Suprapubic skin (tissue), 4 donors: ENCODE data around the gene SPOCK3. TPM values are rescaled to one million over a fixed set of nuclear protein-coding genes. Genes with fewer than 3 reads are reported as not detected.

ENCODE experiments used
- DNase-seq, 2 donors: peaks; one replicate each; pipeline ENCODE4 v3.0.0-alpha.2; 2019; ENCODE audit warnings: low spot score in 2 of 2
- H3K27ac ChIP-seq: fragments of 200-600 bp; sonication (generic); one replicate; pipeline ENCODE4 v1.5.1; 2019
- H3K27me3 ChIP-seq: fragments of 200-600 bp; sonication (generic); one replicate; pipeline ENCODE4 v1.5.1; 2019
- H3K36me3 ChIP-seq: fragments of 200-600 bp; sonication (generic); one replicate; pipeline ENCODE4 v1.5.1; 2019
- H3K4me1 ChIP-seq: fragments of 200-600 bp; sonication (generic); one replicate; pipeline ENCODE4 v1.5.1; 2019
- H3K4me3 ChIP-seq: fragments of 200-600 bp; sonication (generic); one replicate; pipeline ENCODE4 v1.5.1; 2019; ENCODE audit warnings: mild to moderate bottlenecking
- H3K9me3 ChIP-seq: fragments of 200-600 bp; sonication (generic); one replicate; pipeline ENCODE4 v1.5.1; 2019
- CTCF ChIP-seq, 2 donors: fragments of 200-600 bp in 1 of 2; fragments of 450-650 bp in 1 of 2; sonication (generic) in 1 of 2; IDR thresholded peaks; one replicate each; pipeline ENCODE4 v1.5.1; 2016 to 2019; ENCODE audit warnings: antibody characterized with exemption in 2 of 2, mild to moderate bottlenecking in 1 of 2, moderate library complexity in 1 of 2
- EP300 ChIP-seq: sonication (generic); formaldehyde crosslinking; IDR thresholded peaks from one replicate; pipeline ENCODE4 v1.6.1; 2017; ENCODE audit warnings: antibody characterized with exemption
- POLR2A ChIP-seq, 2 donors: fragments of 450-650 bp; IDR thresholded peaks; one replicate each; pipeline ENCODE4 v1.6.1; 2017; ENCODE audit warnings: antibody characterized with exemption in 2 of 2, mild to moderate bottlenecking in 2 of 2, moderate library complexity in 2 of 2
- POLR2AphosphoS5 ChIP-seq, 3 donors: sonication (generic); formaldehyde crosslinking; IDR thresholded peaks; one replicate each; pipeline ENCODE4 v1.6.1; 2017; ENCODE audit warnings: antibody characterized with exemption in 3 of 3
- WGBS: methylation state at CpG from one replicate; pipeline ENCODE4 v1.1.5; 2018; 5-methylcytosine and 5-hydroxymethylcytosine counted together
- total RNA-seq, 4 donors: library from RNA; depleted of rRNA; stranded (reverse); fragments of >200 nt; gene quantifications; one replicate each; pipeline ENCODE4 v1.1.0, GENCODE V29; 2016

Gene SPOCK3
- total RNA-seq, 4 donors from 2014 or later: not detected

GRCh38 chr4:166823126-166823525 is 411.2 kb downstream of the SPOCK3 start:
- 79% methylated on average over 1 of the region's 1 CpG for WGBS
- Histone ChIP-seq H3K4me3 (no peak overlapping the region), H3K4me1 (no peaks in the 10 kb centered on the region), H3K9me3 (peaks cover 6% of the 10 kb centered on the region), H3K27ac (no peak overlapping the region), H3K27me3 (no peaks in the 10 kb centered on the region), H3K36me3 (no peaks in the 10 kb centered on the region)
- TF ChIP-seq EP300 (no peak), POLR2AphosphoS5 (IDR thresholded peaks at IDR 0.05) (no peak), CTCF (IDR thresholded peaks at IDR 0.05) (no peak), POLR2A (IDR thresholded peaks at IDR 0.05) (no peak)
- DNase-seq: no peak

GRCh38 chr4:166822386-166822785 is 411.9 kb downstream of the SPOCK3 start:
- H3K36me3 ChIP-seq: no peaks in the 10 kb centered on the region
- DNase-seq: no peak
- no peak for TF ChIP-seq EP300
- TF ChIP-seq POLR2AphosphoS5 (IDR thresholded peaks at IDR 0.05): no peak
- no peak for TF ChIP-seq CTCF (IDR thresholded peaks at IDR 0.05)
- TF ChIP-seq POLR2A (IDR thresholded peaks at IDR 0.05): no peak
- WGBS: 91% methylated on average over 4 of the region's 4 CpGs
- H3K27me3 ChIP-seq: no peaks in the 10 kb centered on the region
- no peak overlapping the region for H3K27ac ChIP-seq
- H3K9me3 ChIP-seq: peaks cover 6% of the 10 kb centered on the region
- no peak overlapping the region for H3K4me3 ChIP-seq
- no peaks in the 10 kb centered on the region for H3K4me1 ChIP-seq

- DNase-seq: no peak
- Histone ChIP-seq H3K4me1 (no peaks in the 10 kb centered on the region), H3K36me3 (no peaks in the 10 kb centered on the region), H3K9me3 (peaks cover 1% of the 10 kb centered on the region), H3K27me3 (no peaks in the 10 kb centered on the region), H3K4me3 (no peak overlapping the region), H3K27ac (no peak overlapping the region)
- 71% methylated on average over 3 of the region's 3 CpGs for WGBS
- no peak for TF ChIP-seq POLR2AphosphoS5 (IDR thresholded peaks at IDR 0.05)
- TF ChIP-seq EP300: no peak
- TF ChIP-seq POLR2A (IDR thresholded peaks at IDR 0.05): no peak
- TF ChIP-seq CTCF (IDR thresholded peaks at IDR 0.05): no peak
These were observed 417.4 kb downstream of the SPOCK3 start for GRCh38 chr4:166816890-166817289.

- Histone ChIP-seq H3K36me3 (no peaks in the 10 kb centered on the region), H3K4me3 (no peak overlapping the region), H3K27me3 (no peaks in the 10 kb centered on the region), H3K4me1 (no peaks in the 10 kb centered on the region), H3K27ac (no peak overlapping the region), H3K9me3 (no peaks in the 10 kb centered on the region)
- DNase-seq: no peak
- TF ChIP-seq POLR2A (IDR thresholded peaks at IDR 0.05) (no peak), POLR2AphosphoS5 (IDR thresholded peaks at IDR 0.05) (no peak), EP300 (no peak), CTCF (IDR thresholded peaks at IDR 0.05) (no peak)
These were observed 425.9 kb downstream of the SPOCK3 start for GRCh38 chr4:166808380-166808779.

GRCh38 chr4:166802346-166802745 is 431.9 kb downstream of the SPOCK3 start:
- no peak overlapping the region for H3K27ac ChIP-seq
- DNase-seq: no peak
- H3K36me3 ChIP-seq: no peaks in the 10 kb centered on the region
- TF ChIP-seq EP300 (no peak), CTCF (IDR thresholded peaks at IDR 0.05) (no peak), POLR2A (IDR thresholded peaks at IDR 0.05) (no peak), POLR2AphosphoS5 (IDR thresholded peaks at IDR 0.05) (no peak)
- no peaks in the 10 kb centered on the region for H3K27me3 ChIP-seq
- WGBS: 51% methylated on average over 4 of the region's 4 CpGs
- H3K9me3 ChIP-seq: no peaks in the 10 kb centered on the region
- no peak overlapping the region for H3K4me3 ChIP-seq
- no peaks in the 10 kb centered on the region for H3K4me1 ChIP-seq
